ENCODE data around the gene ZDBF2. TPM values are rescaled to one million over a fixed set of nuclear protein-coding genes. Genes with fewer than 3 reads are reported as not detected.

ZDBF2 gene
- total RNA-seq, 4 donors from 2014 or later = 2.6 to 12.4 (median 4.5) TPM

GRCh38 chr2:206275312-206276055 is 1.0 kb downstream of the ZDBF2 start:
- H3K4me1 ChIP-seq = peaks cover 0 to 11% (median 2%) of the 10 kb centered on the region in 4 donors
- no peaks in the 10 kb centered on the region for H3K36me3 ChIP-seq
- H3K9me3 ChIP-seq = no peaks in the 10 kb centered on the region
- H3K4me3 ChIP-seq = peak overlapping the region; percentile 63 to 89 (median 72)
- H3K27me3 ChIP-seq = peaks cover 0 to 3% of the 10 kb centered on the region in 2 donors
- DNase-seq = no peak
- H3K27ac ChIP-seq = peak overlapping the region; percentile 52 to 73 (median 64)
- no peak for TF ChIP-seq CTCF (IDR thresholded peaks at IDR 0.05)
- TF ChIP-seq POLR2A (IDR thresholded peaks at IDR 0.05) = no peak

GRCh38 chr2:206276169-206276942 is 1.9 kb downstream of the ZDBF2 start:
- peaks cover 0 to 11% (median 2%) of the 10 kb centered on the region in 4 donors for H3K4me1 ChIP-seq
- H3K27ac ChIP-seq = no peak overlapping the region
- no peaks in the 10 kb centered on the region for H3K9me3 ChIP-seq
- TF ChIP-seq CTCF (IDR thresholded peaks at IDR 0.05) (no peak), POLR2A (IDR thresholded peaks at IDR 0.05) (no peak)
- no peak for DNase-seq
- H3K36me3 ChIP-seq = no peaks in the 10 kb centered on the region
- H3K4me3 ChIP-seq = no peak overlapping the region
- H3K27me3 ChIP-seq = peaks cover 0 to 3% of the 10 kb centered on the region in 2 donors

- H3K27me3 ChIP-seq = peaks cover 0 to 3% of the 10 kb centered on the region in 2 donors
- no peak overlapping the region for H3K27ac ChIP-seq
- no peak overlapping the region for H3K4me3 ChIP-seq
- DNase-seq = no peak
- peaks cover 0 to 11% (median 2%) of the 10 kb centered on the region in 4 donors for H3K4me1 ChIP-seq
- TF ChIP-seq POLR2A (IDR thresholded peaks at IDR 0.05) = no peak
- TF ChIP-seq CTCF (IDR thresholded peaks at IDR 0.05) = no peak
- no peaks in the 10 kb centered on the region for H3K36me3 ChIP-seq
- H3K9me3 ChIP-seq = no peaks in the 10 kb centered on the region
These were observed 3.0 kb downstream of the ZDBF2 start for GRCh38 chr2:206277503-206277902.

- Histone ChIP-seq H3K4me1 (no peaks in the 10 kb centered on the region), H3K27me3 (no peaks in the 10 kb centered on the region), H3K27ac (no peak overlapping the region), H3K36me3 (no peaks in the 10 kb centered on the region), H3K9me3 (peaks cover 0 to 6% (median 0%) of the 10 kb centered on the region in 4 donors), H3K4me3 (no peak overlapping the region)
- no peak for DNase-seq
- TF ChIP-seq POLR2A (IDR thresholded peaks at IDR 0.05) (no peak), CTCF (IDR thresholded peaks at IDR 0.05) (no peak)
These were observed 8.3 kb downstream of the ZDBF2 start for GRCh38 chr2:206282746-206283145.

GRCh38 chr2:206287197-206287596 is 12.7 kb downstream of the ZDBF2 start:
- H3K4me3 ChIP-seq = no peak overlapping the region
- no peaks in the 10 kb centered on the region for H3K36me3 ChIP-seq
- DNase-seq = no peak
- TF ChIP-seq CTCF (IDR thresholded peaks at IDR 0.05) (no peak), POLR2A (IDR thresholded peaks at IDR 0.05) (no peak)
- no peaks in the 10 kb centered on the region for H3K27me3 ChIP-seq
- H3K9me3 ChIP-seq = peaks cover 0 to 6% (median 0%) of the 10 kb centered on the region in 4 donors
- no peaks in the 10 kb centered on the region for H3K4me1 ChIP-seq
- H3K27ac ChIP-seq = no peak overlapping the region
